Transverse colon (tissue), 4 donors: Measurements from ENCODE around the gene NR4A1.

Experiments used
- EP300 ChIP-seq: sonication (generic); formaldehyde crosslinking; IDR thresholded peaks from one replicate; pipeline ENCODE4 v1.6.1; 2017; ENCODE audit warnings: antibody characterized with exemption, low read depth
- POLR2A ChIP-seq: fragments of 450-650 bp; IDR thresholded peaks from one replicate; pipeline ENCODE4 v1.6.1; 2016; ENCODE audit warnings: antibody characterized with exemption, mild to moderate bottlenecking, moderate library complexity
- POLR2AphosphoS5 ChIP-seq, 3 donors: sonication (generic); formaldehyde crosslinking; IDR thresholded peaks; one replicate each; pipeline ENCODE4 v1.6.1; 2016; ENCODE audit warnings: antibody characterized with exemption in 3 of 3
- TF ChIP-seq, protein P1 (sequence below), 5 experiments: fragments of 200-600 bp in 3 of 5; fragments of 450-650 bp in 2 of 5; sonication (generic) in 3 of 5; IDR thresholded peaks; 1 replicate in 2 of 5; 2 replicates in 3 of 5; pipeline ENCODE4 v1.5.1; 2016 to 2017; ENCODE audit warnings: antibody characterized with exemption in 5 of 5, inconsistent platforms in 3 of 5, mild to moderate bottlenecking in 2 of 5, moderate library complexity in 1 of 5

DNA sequence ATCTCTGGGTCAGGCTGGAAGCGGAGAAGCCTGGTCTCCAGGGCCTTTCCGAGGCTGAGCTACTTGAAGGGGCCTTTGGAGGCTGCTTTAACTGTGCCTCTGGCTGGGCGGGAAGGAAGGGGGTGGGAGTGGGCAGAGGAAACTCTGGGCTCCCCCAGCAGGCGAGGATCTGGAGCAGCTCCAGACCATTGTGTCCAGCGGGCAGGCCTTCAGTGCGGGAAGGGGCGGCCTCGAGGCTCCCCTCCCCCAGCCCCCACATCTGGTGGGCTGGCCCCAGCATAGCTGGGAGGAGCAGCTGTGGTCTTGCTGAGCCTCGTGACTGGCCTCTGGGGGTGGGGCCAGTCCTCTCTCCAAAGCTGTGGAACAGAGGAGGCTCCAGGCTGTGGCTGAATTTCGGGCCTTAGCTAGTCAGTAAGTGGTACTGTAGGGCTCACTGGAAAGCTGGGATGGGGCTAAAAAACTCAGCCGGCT lies 41.1 kb upstream of the NR4A1 start:
- TF ChIP-seq, protein P1, sequence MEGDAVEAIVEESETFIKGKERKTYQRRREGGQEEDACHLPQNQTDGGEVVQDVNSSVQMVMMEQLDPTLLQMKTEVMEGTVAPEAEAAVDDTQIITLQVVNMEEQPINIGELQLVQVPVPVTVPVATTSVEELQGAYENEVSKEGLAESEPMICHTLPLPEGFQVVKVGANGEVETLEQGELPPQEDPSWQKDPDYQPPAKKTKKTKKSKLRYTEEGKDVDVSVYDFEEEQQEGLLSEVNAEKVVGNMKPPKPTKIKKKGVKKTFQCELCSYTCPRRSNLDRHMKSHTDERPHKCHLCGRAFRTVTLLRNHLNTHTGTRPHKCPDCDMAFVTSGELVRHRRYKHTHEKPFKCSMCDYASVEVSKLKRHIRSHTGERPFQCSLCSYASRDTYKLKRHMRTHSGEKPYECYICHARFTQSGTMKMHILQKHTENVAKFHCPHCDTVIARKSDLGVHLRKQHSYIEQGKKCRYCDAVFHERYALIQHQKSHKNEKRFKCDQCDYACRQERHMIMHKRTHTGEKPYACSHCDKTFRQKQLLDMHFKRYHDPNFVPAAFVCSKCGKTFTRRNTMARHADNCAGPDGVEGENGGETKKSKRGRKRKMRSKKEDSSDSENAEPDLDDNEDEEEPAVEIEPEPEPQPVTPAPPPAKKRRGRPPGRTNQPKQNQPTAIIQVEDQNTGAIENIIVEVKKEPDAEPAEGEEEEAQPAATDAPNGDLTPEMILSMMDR (IDR thresholded peaks at IDR 0.05): no peak
- TF ChIP-seq EP300 (no peak), POLR2AphosphoS5 (IDR thresholded peaks at IDR 0.05) (peak in 2 of 3 donors; percentile 42 to 70), POLR2A (peak; percentile 8)
